HG03575 (cell line): ENCODE measurements around the gene SPSB2.

Experiments used
- ATAC-seq: cut with Tn5 transposase; IDR thresholded peaks from one replicate; pipeline ENCODE4 v1.9.1; 2021; ENCODE audit not compliant: unreplicated experiment, insufficient number of reproducible peaks, low FRiP score; ENCODE audit errors: extremely low read depth

The SPSB2 gene

DNA sequence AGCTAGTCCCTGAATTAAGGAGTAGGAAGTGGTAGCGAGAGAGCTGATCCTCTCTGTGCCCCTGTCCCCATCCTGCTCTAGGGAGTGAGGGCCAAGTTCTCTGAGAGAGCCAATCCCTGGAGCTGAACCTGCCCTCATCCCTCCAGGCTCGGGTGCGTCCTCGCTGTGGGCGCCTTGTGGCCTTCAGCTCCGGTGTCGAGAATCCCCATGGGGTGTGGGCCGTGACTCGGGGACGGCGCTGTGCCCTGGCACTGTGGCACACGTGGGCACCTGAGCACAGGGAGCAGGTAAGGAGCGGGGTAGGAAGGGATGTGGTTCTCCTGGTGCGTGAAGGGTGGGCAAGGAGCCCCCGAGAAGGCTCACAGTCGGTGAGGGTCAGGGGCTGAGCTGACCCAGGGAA is 34.2 kb downstream of the SPSB2 start:
- ATAC-seq, result no peak

DNA sequence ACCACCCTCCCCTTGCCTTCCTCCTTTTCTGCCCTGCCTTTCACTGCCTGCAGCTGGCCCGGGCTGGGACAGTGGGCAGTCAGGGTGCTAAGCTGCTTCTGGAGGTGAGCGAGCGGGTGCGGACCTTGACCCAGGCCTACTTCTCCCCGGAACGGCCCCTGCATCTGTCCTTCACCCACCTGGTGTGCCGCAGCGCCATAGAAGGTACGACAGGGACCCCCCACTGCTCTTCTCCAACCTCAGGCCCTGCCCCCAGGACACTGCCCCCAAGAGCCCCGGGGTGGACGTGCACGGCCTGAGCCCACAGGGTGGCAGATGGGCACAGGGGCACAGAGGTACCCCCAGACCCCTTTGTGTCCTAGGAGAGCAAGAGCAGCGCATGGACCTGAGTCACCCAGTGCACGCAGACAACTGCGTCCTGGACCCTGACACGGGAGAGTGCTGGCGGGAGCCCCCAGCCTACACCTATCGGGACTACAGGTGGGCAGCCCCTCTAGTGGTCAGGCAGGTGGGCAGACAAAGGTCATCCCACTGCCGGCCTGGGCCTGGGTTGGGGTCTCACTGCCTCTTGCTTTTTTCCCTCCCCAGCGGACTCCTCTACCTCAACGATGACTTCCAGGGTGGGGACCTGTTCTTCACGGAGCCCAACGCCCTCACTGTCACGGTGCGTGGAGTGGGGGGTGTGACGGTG is 35.6 kb downstream of the SPSB2 start:
- ATAC-seq, result no peak

DNA sequence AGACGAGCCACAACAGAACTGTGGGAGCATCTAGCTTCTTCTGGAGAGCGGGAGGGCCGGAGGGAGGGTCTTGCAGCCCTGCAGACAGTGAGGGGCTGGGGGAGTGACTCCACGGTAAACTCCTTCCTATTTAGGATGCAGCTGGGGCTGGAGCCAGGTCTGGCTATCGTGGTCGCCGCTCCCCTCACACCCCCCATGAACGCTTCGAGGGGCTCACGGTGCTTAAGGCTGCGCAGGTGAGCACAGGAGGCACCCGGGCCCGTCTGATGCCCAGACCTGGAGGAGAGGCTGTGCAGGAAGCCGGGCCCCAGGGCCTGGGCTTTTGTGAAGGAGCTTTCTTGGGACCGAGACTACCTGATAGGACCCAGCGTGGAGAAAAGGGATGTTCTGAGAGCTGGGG is 36.3 kb downstream of the SPSB2 start:
- no peak for ATAC-seq

DNA sequence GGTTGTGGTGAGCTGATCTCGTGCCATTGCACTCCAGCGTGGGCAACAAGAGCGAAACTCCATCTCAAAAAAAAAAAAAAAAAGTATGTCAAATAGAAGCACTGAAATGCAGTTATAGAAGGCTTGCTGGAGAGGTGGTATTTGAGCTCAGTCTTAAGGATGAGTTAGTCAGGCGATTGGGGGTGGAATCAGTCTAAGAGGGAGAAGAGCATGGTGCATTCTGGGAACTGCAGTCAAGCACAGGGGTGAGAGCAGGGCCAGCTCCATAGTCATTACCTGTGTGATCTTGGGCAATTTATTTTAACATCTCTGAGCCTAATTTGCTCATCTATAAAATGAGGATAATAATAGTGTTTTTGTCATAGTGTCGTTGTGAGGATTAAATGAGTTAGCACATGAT is 38.2 kb downstream of the SPSB2 start:
- no peak for ATAC-seq

DNA sequence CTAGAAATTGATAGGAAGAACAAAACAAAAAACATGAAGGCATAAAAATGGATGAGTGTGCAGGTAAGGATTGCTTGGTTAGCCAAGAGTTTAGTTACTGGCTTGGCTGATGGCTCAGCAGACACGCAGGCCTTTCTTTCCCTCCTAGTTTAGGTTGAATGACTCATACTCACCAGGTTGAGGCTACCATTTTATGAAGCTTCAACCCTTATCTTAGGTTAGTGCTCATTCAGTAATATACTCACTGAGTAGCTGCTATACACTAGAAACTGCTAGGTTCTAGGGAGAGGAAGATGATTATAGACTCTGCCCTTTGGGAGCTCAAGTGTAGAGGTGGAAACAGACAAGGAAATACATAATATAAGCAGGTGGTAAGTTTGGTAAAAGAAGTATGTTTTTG is 38.8 kb downstream of the SPSB2 start:
- no peak for ATAC-seq

DNA sequence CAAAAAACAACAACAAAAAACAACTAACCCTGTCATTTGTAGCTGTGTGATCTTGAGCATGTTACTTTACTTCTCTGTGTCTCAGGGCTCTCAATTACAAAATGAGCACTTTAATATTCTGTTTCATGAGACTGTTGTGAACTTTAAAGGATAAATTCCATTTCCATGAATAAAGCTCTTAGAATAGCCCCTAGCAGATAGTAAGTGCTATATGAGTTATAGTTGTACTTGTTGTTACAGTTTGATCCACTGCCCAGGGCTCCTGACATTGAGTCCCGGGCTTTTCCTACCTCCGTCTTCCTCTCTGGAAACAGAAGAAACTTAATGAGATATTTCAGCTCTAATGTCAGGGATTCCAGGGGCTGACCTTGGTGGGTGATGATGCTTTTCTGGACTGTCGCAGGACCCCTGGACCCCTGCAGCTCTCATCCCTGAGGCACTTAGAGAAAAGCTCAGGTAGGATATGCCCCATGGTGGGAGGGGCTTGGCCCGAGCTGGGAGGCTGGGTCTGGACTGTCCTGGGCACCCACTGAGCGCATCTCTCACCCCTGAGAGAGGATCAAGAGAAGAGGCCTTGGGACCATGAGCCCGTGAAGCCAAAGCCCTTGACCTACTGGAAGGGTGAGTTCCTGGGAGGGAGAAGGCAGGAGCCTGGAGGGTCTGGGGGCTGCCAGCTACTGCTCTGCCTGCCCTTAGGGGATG is 39.8 kb downstream of the SPSB2 start:
- ATAC-seq, result no peak

DNA sequence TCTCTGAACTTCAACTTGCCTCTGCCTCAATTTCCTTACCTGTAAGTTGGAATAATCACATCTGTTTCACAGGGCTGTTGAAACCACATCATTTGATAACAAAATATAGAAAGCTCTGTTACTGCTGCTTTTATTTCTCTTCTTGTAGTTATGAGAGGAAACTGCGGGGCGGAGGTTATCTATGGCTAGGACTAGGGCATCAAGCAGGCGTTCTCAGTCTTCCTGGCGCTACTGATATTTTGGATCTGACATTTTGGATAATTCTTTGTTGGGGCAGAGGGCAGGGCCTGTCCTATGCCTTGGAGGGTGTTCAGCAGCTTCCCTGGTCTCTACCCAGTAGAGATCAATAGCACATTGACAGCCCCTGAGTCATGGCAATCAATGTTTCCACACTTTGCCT is 41.0 kb downstream of the SPSB2 start:
- ATAC-seq, result no peak

DNA sequence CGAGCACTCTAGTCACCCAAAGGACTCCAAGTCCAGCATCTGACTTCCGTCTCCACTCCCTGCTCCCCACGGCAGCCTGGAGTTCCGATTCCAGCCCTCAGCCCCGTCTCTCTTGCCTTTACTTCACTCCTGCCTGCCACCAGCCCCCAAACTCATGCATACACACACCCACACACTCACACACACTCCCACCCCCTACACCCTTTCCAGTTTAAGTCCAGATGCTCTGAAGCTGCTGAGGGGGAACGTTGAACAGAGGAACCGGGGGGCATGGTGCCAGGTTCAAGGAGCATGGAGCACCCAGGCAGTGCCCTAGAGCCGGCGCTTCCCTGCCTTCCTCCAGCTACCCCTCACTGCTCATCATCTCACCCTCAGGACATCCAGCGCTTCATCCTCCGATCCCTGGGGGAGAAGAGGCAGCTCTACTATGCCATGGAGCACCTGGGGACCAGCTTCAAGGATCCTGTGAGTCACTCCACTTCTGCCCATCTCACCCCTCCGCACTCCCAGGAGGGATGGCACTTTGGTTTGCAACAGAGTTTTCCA is 41.6 kb downstream of the SPSB2 start:
- ATAC-seq, result no peak

DNA sequence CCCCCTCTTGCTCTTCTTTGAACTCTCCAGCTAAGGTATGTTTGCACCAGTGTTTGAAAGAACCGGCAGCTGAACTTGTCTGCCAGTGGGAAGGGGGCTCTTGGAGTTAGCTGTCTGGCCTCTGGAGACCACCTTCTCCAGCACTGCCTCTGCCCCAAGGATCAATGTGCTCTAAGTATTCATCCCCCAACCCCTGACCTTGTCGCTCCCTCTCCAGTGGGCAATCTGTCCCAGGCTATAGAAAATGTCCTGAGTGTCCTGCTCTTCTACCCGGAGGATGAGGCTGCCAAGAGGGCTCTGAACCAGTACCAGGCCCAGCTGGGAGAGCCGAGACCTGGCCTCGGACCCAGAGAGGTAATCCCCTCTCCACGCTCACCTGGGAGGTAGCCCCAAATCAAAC is 42.1 kb downstream of the SPSB2 start:
- no peak for ATAC-seq

DNA sequence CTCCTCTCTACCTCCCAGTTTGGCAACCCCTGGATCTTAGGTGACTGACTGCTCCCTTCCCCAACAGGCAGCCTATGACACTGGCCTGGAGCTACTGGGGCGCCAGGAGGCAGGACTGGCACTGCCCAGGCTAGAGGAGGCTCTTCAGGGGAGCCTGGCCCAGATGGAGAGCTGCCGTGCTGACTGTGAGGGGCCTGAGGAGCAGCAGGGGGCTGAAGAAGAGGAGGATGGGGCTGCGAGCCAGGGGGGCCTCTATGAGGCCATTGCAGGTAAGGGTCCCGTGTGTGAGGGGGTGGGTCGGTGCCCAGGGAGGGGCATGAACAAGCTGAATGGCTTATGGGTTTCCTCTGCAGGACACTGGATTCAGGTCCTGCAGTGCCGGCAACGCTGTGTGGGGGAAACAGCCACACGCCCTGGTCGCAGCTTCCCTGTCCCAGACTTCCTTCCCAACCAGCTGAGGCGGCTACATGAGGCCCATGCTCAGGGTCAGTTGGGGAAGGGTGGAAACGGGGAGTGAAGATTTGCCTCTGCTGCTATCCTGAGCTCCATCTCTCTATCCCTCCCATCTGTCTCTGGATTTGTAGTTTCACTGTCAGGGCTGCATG is 42.7 kb downstream of the SPSB2 start:
- no peak for ATAC-seq

DNA sequence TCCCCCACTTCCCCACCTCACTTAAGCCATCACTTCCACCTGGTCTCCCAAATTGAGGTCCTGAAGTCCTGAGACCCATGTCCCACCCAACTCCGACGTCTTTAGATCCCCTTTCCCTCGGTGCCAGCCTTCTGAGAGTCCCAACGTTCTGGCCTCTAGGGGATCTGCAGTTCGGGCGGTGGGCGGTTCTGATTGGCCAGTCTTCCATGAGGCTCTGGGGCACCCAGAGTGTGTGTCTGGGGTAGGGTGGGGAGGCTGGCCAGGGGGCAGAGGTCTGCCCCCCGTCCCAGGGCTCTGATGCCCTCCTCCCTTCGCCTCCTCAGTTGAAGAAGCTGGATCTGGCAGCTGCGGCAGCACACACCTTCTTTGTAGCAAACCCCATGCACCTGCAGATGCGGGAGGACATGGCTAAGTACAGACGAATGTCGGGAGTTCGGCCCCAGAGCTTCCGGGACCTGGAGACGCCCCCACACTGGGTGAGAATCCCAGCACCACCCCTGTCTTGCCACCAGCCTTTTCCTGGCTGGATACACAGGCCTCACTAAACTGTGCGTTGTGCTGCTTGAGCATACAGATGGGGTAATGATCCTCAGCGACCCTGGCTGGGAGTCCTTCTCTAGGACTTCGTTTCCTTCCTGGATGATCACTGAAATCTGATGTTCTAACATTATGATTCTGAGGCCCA is 43.4 kb downstream of the SPSB2 start:
- no peak for ATAC-seq

DNA sequence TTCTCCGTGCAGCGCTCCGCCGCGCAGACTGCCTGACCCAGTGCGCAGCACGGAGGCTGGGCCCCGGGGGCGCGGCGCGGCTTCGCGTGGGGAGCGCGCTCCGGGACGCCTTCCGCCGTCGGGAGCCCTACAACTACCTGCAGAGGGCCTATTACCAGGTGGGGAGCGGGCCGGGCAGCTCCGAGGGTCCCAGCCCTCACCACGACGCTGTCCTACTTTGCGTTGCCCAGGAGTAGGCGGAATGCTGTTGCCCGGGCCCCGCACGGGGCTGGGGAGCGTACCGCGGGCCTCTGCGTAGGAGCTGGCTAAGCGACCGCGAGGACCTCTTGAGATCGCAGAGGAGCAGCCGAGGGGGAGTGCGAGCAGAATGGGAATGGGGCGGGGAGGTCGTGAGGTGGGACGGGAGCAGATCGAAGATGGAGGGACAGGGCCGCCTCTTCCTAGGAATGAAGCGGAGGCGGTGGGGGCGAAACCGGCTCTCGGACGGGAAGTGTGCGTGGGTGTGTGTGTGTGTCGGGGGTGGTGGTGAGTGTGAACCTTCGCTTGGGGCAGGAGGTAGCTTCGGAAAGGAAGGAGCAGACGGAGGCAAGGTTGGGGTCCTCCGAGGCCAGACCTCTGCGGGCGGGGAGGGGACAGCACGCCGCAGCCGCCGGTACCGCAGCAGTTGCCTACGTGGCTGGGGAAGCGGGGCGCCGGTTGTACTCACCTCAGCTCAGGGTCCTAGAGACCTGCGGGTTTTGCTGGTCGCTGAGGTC is 44.1 kb downstream of the SPSB2 start:
- ATAC-seq, result no peak

DNA sequence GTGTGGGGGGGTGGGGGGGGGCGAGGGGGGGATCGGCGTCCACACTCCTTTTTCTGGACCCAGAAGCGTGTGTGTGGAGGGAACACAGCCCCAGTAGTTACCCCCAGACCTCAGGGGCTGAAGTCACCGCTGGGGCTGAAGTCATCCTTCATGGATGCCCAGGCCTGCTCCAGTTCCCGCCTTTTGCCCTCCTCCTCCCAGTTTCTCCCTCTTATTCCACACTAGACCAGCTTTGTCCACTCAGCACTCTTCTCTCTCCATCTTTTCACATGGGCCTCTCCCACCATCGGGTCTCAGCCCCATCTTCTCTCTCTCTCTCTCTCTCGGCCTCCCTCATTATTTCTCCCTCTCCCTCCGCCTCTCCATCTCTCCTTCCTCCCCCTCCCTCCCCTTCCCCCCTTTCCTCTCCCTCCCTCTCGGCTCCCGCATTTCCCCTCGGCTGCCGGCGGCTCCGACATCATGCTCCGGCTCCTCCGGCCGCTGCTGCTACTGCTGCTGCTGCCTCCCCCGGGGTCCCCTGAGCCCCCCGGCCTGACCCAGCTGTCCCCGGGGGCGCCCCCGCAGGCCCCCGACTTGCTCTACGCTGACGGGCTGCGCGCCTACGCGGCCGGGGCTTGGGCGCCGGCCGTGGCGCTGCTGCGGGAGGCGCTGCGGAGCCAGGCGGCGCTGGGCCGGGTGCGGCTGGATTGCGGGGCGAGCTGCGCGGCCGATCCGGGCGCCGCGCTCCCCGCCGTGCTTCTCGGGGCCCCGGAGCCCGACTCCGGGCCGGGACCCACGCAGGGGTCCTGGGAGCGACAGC is 44.9 kb downstream of the SPSB2 start, which contains the start of gene P3H3:
Gene P3H3, plus strand, starts transcription at position 426 of the 799 bp plus-strand sequence. Its CDS starts 34 bp downstream, at position 460.
- ATAC-seq, result no peak

DNA sequence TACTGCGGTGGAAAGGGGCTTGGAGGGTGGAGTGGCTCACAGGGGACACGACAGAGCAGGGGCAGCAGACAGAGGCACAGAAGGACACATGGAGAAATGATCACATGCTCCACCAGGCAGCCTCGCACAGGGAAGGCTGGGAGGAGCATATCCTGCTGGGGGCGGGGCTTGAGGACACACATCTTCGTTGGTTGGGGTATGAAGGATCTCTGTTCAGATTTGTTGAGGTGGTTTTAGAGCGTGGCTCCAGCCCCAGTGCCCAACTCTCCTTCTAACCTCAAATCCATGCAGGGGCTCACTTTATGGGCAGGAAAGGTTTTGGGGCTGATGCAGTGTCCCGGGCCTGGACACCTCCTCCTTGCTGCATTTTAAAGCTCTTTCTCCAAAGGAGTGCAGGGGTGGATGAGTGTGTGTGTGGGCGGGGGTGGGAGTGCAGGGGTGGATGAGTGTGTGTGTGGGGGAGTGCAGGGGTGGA is 45.6 kb downstream of the SPSB2 start:
- no peak for ATAC-seq

DNA sequence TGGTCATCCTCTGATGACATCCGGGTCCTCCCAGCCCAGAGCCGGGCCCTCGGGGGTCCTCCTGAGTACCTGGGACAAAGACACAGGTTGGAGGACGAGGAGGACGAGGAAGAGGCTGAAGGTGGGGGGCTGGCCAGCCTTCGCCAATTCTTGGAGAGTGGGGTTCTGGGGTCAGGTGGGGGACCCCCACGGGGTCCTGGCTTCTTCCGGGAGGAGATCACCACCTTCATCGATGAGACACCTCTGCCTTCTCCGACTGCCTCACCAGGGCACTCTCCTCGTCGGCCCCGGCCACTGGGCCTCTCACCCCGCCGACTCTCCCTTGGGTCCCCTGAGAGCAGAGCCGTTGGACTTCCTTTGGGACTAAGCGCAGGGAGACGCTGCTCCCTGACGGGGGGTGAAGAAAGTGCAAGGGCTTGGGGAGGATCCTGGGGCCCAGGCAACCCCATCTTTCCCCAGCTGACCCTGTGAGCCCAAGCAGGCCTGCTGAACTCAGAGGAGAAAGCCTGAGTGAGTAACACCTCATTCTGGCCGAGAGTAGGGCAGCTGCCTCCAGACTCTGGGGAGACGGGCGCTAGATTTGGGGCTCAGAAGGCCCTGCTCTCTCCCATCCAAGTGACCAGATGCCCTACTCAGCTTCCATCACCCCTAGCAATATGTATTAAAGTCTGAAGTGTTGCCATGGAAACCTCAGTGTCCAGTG is 46.2 kb downstream of the SPSB2 start:
- no peak for ATAC-seq

DNA sequence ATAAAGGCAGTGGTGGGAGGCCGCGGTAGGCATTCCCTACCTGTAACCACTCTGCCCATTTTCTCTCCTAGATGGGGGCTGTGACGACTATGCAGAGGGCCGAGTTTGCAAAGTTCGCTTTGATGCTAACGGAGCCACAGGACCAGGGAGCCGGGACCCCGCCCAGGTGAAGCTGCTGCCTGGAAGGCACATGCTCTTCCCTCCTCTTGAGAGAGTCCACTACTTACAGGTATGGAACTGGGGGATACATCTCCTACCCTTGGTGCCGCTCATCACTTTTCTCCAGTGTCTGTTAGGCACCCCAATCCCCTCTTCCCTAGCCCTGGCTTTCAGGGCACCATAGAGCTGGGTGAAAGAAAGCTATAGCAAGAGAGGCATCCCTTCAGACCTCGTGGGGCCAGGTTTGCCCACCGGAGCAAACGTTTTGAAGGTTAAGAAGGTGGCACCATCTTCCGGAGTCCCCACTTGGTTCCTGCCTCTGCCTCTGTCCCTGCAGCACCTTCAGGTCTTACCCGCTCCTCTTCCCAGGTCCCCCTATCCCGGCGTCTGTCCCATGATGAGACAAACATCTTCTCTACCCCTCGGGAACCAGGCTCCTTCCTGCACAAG is 46.9 kb downstream of the SPSB2 start:
- no peak for ATAC-seq
